Neural progenitor cell (in vitro differentiated cells): ENCODE measurements around the gene HS3ST4. TPM values are rescaled to one million over a fixed set of nuclear protein-coding genes. Genes with fewer than 3 reads are reported as not detected.

Experiments used
- DNase-seq: peaks from one replicate; pipeline ENCODE4 v3.0.0-alpha.2; 2016; ENCODE audit warnings: low spot score
- H2AFZ ChIP-seq: fragments of 200-600 bp; sonication (generic); replicated peaks from 2 replicates; pipeline ENCODE4 v1.6.1; 2016; ENCODE audit warnings: antibody characterized with exemption
- H3F3A ChIP-seq: fragments of 200-600 bp; sonication (generic); 2 replicates; pipeline ENCODE4 v1.6.1; 2016; ENCODE audit warnings: antibody characterized with exemption, low read depth
- H3K27ac ChIP-seq: fragments of 200-600 bp; sonication (generic); 2 replicates; pipeline ENCODE4 v1.5.1; 2016; ENCODE audit warnings: mild to moderate bottlenecking
- H3K27me3 ChIP-seq: fragments of 200-600 bp; sonication (generic); 2 replicates; pipeline ENCODE4 v1.6.1; 2016; ENCODE audit warnings: mild to moderate bottlenecking, moderate library complexity
- H3K36me3 ChIP-seq: fragments of 200-600 bp; sonication (generic); 2 replicates; pipeline ENCODE4 v1.5.1; 2016
- H3K4me1 ChIP-seq: fragments of 200-600 bp; sonication (generic); 2 replicates; pipeline ENCODE4 v1.6.1; 2016; ENCODE audit warnings: mixed run types
- H3K4me2 ChIP-seq: fragments of 200-600 bp; sonication (generic); 2 replicates; pipeline ENCODE4 v1.6.1; 2016
- H3K4me3 ChIP-seq: fragments of 200-600 bp; sonication (generic); 2 replicates; pipeline ENCODE4 v1.5.1; 2016
- H3K79me2 ChIP-seq: fragments of 200-600 bp; sonication (generic); 2 replicates; pipeline ENCODE4 v1.6.1; 2016; ENCODE audit warnings: low read depth
- H3K9ac ChIP-seq: fragments of 200-600 bp; sonication (generic); 2 replicates; pipeline ENCODE4 v1.6.1; 2016
- H3K9me3 ChIP-seq: fragments of 200-600 bp; sonication (generic); 2 replicates; pipeline ENCODE4 v1.5.1; 2016; ENCODE audit warnings: low read depth
- H4K20me1 ChIP-seq: fragments of 200-600 bp; sonication (generic); 2 replicates; pipeline ENCODE4 v1.6.1; 2016; ENCODE audit warnings: low read depth
- H3K27ac Mint-ChIP-seq: 3 replicates; pipeline ENCODE4 v1.8.0; 2021; ENCODE audit warnings: mixed read lengths
- H3K27me3 Mint-ChIP-seq: 2 replicates; pipeline ENCODE4 v1.8.0; 2022; ENCODE audit warnings: low read depth, mild to moderate bottlenecking, inconsistent platforms, moderate library complexity, mixed read lengths; ENCODE audit not compliant: insufficient read depth
- H3K36me3 Mint-ChIP-seq: 3 replicates; pipeline ENCODE4 v1.8.0; 2021; ENCODE audit warnings: mixed read lengths
- H3K4me1 Mint-ChIP-seq: 3 replicates; pipeline ENCODE4 v1.8.0; 2021; ENCODE audit warnings: mixed read lengths
- H3K4me3 Mint-ChIP-seq: 3 replicates; pipeline ENCODE4 v1.8.0; 2021; ENCODE audit warnings: mild to moderate bottlenecking, moderate library complexity, mixed read lengths
- H3K9me3 Mint-ChIP-seq: 3 replicates; pipeline ENCODE4 v1.8.0; 2020; ENCODE audit warnings: mixed read lengths
- EZH2 ChIP-seq: fragments of 200-600 bp; sonication (generic); IDR thresholded peaks from 2 replicates; pipeline ENCODE4 v1.6.1; 2017; ENCODE audit warnings: antibody characterized with exemption, mild to moderate bottlenecking, moderate library complexity
- EZH2phosphoT487 ChIP-seq: fragments of 200-600 bp; sonication (generic); IDR thresholded peaks from 2 replicates; pipeline ENCODE4 v1.6.1; 2017; ENCODE audit warnings: antibody characterized with exemption
- total RNA-seq: library from RNA; depleted of rRNA; stranded (reverse); fragments of >200 nt; gene quantifications from 2 replicates; pipeline ENCODE4 v1.2.3, GENCODE V29; 2015; ENCODE audit warnings: low replicate concordance
- TF ChIP-seq, protein P1 (sequence below): fragments of 200-600 bp; sonication (generic); IDR thresholded peaks from 2 replicates; pipeline ENCODE4 v1.5.1; 2017; ENCODE audit warnings: antibody characterized with exemption, mild to moderate bottlenecking

HS3ST4 gene
- total RNA-seq, 1 donor from 2014 or later, result 2.5 TPM

DNA sequence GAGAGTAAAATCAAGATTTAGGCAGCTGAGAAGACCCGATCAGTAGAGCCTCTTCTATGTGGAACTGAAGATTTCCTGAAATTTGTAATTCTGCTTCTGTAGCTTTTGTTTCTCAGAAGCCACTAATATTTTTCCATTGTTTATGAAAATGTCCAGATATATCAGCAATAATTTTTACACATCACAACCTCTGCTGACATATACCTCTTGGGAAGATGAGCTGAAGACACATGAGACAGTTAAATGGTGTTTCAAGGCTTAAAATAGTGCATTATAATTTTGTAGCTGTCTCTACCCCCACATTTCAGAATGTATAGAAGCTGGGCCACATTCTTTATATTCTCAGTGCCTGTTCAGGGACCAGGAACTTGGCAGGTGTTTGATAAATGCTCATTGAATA, 320.6 kb downstream of the HS3ST4 start:
- Mint-ChIP-seq H3K9me3 (peaks cover 14% of the 10 kb centered on the region), H3K27ac (no peak overlapping the region)

DNA sequence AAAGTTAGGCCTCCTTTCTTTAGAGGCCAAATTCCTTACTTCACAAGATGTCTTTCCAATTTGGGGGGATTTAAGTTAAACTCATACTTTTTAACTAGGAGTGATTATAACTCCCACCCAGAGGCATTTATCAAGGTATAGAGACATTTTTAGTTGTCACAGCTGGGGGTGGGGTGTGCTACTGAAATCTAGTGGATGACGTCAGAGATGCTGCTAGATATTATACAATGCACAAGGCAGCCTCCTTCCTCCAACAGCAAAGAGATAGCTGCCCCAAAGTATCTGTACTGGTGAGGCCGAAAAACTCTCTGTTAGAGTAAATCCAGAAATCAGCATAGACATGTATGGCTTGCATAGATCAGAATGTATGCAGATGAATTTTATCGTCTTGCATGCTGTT, 324.0 kb downstream of the HS3ST4 start:
- H3K9me3 Mint-ChIP-seq, result peaks cover 20% of the 10 kb centered on the region
- H3K27me3 Mint-ChIP-seq, result no peaks in the 10 kb centered on the region

More for the DNA sequence above, 320.6 kb downstream of the HS3ST4 start:
- H3K36me3 Mint-ChIP-seq, result no peaks in the 10 kb centered on the region
- peaks cover 3% of the 10 kb centered on the region for H3K27me3 Mint-ChIP-seq
- Histone ChIP-seq H3K4me2 (no peak overlapping the region), H2AFZ (no peak overlapping the region), H3K79me2 (no peaks in the 10 kb centered on the region), H3F3A (no peaks in the 10 kb centered on the region), H3K36me3 (no peaks in the 10 kb centered on the region), H3K9me3 (no peaks in the 10 kb centered on the region), H3K4me3 (no peak overlapping the region), H3K4me1 (no peaks in the 10 kb centered on the region), H3K27ac (no peak overlapping the region), H3K27me3 (no peaks in the 10 kb centered on the region), H4K20me1 (no peaks in the 10 kb centered on the region), H3K9ac (no peak overlapping the region)
- H3K4me3 Mint-ChIP-seq, result no peak overlapping the region
- TF ChIP-seq, protein P1, sequence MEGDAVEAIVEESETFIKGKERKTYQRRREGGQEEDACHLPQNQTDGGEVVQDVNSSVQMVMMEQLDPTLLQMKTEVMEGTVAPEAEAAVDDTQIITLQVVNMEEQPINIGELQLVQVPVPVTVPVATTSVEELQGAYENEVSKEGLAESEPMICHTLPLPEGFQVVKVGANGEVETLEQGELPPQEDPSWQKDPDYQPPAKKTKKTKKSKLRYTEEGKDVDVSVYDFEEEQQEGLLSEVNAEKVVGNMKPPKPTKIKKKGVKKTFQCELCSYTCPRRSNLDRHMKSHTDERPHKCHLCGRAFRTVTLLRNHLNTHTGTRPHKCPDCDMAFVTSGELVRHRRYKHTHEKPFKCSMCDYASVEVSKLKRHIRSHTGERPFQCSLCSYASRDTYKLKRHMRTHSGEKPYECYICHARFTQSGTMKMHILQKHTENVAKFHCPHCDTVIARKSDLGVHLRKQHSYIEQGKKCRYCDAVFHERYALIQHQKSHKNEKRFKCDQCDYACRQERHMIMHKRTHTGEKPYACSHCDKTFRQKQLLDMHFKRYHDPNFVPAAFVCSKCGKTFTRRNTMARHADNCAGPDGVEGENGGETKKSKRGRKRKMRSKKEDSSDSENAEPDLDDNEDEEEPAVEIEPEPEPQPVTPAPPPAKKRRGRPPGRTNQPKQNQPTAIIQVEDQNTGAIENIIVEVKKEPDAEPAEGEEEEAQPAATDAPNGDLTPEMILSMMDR, result no peak
- no peak for TF ChIP-seq EZH2
- no peak for TF ChIP-seq EZH2phosphoT487
- H3K4me1 Mint-ChIP-seq, result no peaks in the 10 kb centered on the region
- DNase-seq, result no peak

GRCh38 chr16:26016989-26017388, 325.2 kb downstream of the HS3ST4 start:
- no peak overlapping the region for H3K27ac Mint-ChIP-seq
- Histone ChIP-seq H3K4me3 (no peak overlapping the region), H2AFZ (no peak overlapping the region), H3K79me2 (no peaks in the 10 kb centered on the region), H3K9me3 (no peaks in the 10 kb centered on the region), H3K9ac (no peak overlapping the region), H3K4me1 (no peaks in the 10 kb centered on the region), H3K4me2 (no peak overlapping the region), H3K27ac (no peak overlapping the region), H3K27me3 (no peaks in the 10 kb centered on the region), H3K36me3 (no peaks in the 10 kb centered on the region), H3F3A (no peaks in the 10 kb centered on the region), H4K20me1 (no peaks in the 10 kb centered on the region)
- peaks cover 20% of the 10 kb centered on the region for H3K9me3 Mint-ChIP-seq
- no peaks in the 10 kb centered on the region for H3K27me3 Mint-ChIP-seq
- no peak for TF ChIP-seq EZH2phosphoT487
- no peak for TF ChIP-seq EZH2
- TF ChIP-seq, protein P1, result no peak
- no peaks in the 10 kb centered on the region for H3K36me3 Mint-ChIP-seq
- DNase-seq, result no peak
- H3K4me1 Mint-ChIP-seq, result peaks cover 11% of the 10 kb centered on the region
- H3K4me3 Mint-ChIP-seq, result no peak overlapping the region

More for the DNA sequence above, 324.0 kb downstream of the HS3ST4 start:
- no peaks in the 10 kb centered on the region for H3K36me3 ChIP-seq
- H3K27me3 ChIP-seq, result no peaks in the 10 kb centered on the region
- no peaks in the 10 kb centered on the region for H3K36me3 Mint-ChIP-seq
- no peak for TF ChIP-seq EZH2
- TF ChIP-seq EZH2phosphoT487, result no peak
- TF ChIP-seq, protein P1, result no peak
- H3F3A ChIP-seq, result no peaks in the 10 kb centered on the region
- peaks cover 11% of the 10 kb centered on the region for H3K4me1 Mint-ChIP-seq
- no peak overlapping the region for H2AFZ ChIP-seq
- no peak overlapping the region for H3K27ac Mint-ChIP-seq
- H3K4me2 ChIP-seq, result no peak overlapping the region
- H3K9me3 ChIP-seq, result no peaks in the 10 kb centered on the region
- H3K4me3 ChIP-seq, result no peak overlapping the region
- no peaks in the 10 kb centered on the region for H4K20me1 ChIP-seq
- no peak overlapping the region for H3K9ac ChIP-seq
- H3K27ac ChIP-seq, result no peak overlapping the region
- no peaks in the 10 kb centered on the region for H3K4me1 ChIP-seq
- no peaks in the 10 kb centered on the region for H3K79me2 ChIP-seq
- H3K4me3 Mint-ChIP-seq, result no peak overlapping the region
- DNase-seq, result no peak
